AG10803 (cell line): ENCODE data around the gene HBA1.
"Not testable (repeated sequence)": the region's sequence is repeated elsewhere in the genome, so short reads cannot be mapped to it uniquely, and the experiment has no call there.

Source experiments
- DNase-seq: peaks from one replicate; pipeline ENCODE4 v3.0.0; 2010; ENCODE audit warnings: low read depth
- H3K4me3 ChIP-seq: 2 replicates; pipeline ENCODE4 v1.5.1; 2011; ENCODE audit warnings: mild to moderate bottlenecking, low read length, control low read depth
- TF ChIP-seq, protein P1 (sequence below): conservative IDR thresholded peaks from 2 replicates; pipeline ENCODE4 v1.5.1; 2011; ENCODE audit warnings: mild to moderate bottlenecking, low read length, control low read depth, inconsistent platforms

HBA1 gene

DNA sequence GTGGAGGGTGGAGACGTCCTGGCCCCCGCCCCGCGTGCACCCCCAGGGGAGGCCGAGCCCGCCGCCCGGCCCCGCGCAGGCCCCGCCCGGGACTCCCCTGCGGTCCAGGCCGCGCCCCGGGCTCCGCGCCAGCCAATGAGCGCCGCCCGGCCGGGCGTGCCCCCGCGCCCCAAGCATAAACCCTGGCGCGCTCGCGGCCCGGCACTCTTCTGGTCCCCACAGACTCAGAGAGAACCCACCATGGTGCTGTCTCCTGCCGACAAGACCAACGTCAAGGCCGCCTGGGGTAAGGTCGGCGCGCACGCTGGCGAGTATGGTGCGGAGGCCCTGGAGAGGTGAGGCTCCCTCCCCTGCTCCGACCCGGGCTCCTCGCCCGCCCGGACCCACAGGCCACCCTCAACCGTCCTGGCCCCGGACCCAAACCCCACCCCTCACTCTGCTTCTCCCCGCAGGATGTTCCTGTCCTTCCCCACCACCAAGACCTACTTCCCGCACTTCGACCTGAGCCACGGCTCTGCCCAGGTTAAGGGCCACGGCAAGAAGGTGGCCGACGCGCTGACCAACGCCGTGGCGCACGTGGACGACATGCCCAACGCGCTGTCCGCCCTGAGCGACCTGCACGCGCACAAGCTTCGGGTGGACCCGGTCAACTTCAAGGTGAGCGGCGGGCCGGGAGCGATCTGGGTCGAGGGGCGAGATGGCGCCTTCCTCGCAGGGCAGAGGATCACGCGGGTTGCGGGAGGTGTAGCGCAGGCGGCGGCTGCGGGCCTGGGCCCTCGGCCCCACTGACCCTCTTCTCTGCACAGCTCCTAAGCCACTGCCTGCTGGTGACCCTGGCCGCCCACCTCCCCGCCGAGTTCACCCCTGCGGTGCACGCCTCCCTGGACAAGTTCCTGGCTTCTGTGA is at the start of gene HBA1:
Gene HBA1, plus strand, starts transcription at position 204 of the 906 bp plus-strand sequence. Its CDS starts 37 bp downstream, at position 241.
- DNase-seq, H3K4me3 ChIP-seq: not testable (repeated sequence)

DNA sequence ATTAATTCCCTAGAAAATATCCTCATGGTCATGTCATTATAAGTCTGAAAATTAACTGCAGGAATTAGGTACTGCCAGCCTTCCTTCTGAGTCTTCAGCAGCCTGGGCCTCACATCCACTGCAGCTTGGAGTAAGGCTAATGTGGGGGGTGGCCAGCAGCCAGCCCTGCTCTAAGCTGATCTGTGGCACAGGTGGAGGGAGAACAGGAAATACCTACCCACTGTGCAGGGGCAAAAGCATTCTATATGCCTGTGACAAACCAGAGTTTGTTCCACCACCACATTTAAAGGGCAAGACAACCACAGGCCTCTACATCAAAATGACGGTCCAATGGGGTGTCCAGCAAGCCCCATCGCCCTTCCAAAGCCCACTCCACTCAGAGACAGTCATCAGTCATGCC is 47.4 kb upstream of the HBA1 start:
- TF ChIP-seq, protein P1, sequence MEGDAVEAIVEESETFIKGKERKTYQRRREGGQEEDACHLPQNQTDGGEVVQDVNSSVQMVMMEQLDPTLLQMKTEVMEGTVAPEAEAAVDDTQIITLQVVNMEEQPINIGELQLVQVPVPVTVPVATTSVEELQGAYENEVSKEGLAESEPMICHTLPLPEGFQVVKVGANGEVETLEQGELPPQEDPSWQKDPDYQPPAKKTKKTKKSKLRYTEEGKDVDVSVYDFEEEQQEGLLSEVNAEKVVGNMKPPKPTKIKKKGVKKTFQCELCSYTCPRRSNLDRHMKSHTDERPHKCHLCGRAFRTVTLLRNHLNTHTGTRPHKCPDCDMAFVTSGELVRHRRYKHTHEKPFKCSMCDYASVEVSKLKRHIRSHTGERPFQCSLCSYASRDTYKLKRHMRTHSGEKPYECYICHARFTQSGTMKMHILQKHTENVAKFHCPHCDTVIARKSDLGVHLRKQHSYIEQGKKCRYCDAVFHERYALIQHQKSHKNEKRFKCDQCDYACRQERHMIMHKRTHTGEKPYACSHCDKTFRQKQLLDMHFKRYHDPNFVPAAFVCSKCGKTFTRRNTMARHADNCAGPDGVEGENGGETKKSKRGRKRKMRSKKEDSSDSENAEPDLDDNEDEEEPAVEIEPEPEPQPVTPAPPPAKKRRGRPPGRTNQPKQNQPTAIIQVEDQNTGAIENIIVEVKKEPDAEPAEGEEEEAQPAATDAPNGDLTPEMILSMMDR, result no peak
- H3K4me3 ChIP-seq, result no peak overlapping the region
- no peak for DNase-seq

DNA sequence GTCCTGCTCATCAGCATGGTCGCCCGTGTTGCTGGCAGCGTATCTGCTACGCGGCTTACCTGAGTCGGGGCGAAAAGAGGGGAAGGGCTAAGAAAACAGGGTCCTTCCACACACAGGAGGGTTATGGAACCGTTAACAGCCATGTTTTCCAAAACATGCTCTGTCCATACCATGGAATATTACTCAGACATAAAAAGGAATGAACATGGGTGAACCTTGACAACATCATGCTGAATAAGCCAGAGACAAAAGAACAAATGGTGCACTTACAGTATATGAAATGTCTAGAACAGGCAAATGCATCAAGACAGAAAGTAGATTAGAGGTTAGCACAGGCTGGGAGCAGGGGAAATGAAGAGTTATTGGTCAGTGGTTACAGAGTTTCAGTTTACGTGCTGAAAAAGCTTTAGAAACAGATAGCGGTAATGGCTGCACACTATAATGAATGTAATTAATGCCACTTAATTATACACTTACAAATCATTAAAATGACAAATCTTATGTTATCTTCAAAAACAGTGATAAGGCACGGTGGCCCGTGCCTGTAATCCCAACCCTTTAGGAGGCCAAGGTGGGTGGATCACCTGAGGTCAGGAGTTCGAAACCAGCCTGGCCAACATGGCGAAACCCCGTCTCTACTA is 45.8 kb upstream of the HBA1 start:
- TF ChIP-seq, protein P1, result no peak
- no peak for DNase-seq
- H3K4me3 ChIP-seq, result no peak overlapping the region

DNA sequence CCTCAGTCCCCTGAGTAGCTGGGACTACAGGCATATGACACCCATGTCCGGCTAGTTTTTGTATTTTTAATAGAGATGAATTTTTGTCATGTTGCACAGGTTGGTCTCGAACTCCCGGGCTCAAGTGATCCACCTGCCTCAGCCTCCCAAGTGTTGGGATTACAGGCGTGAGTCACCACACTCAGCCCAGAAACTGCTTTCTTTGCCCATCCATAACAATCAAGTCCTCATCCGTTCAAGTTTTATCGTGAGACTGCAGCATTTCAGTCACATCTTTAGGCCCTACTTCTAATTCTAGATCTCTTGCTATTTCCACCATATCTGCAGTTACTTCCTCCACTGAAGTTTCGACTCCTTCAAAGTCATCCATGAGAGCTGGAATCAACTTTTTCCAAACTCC is 44.4 kb upstream of the HBA1 start:
- TF ChIP-seq, protein P1, result no peak
- H3K4me3 ChIP-seq, result no peak overlapping the region
- DNase-seq, result no peak

DNA sequence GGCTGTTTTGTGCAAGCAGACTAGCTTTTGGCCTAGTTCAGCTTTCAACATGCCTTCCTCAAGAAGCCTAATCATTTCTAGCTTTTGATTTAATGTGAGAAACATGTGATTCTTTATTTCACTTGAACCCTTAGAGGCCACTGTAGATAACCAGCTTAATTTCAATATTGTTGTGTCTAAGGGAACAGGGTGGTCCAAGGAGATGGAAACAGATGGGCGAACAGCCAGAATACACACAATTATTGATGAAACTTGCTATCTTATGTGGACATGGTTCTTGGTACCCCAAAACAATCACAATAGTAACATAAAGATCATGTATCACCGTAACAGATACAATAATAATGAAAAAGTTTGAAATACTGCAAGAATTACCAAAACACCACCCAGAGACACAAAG is 42.8 kb upstream of the HBA1 start:
- TF ChIP-seq, protein P1, result no peak
- H3K4me3 ChIP-seq, result no peak overlapping the region
- DNase-seq, result no peak

DNA sequence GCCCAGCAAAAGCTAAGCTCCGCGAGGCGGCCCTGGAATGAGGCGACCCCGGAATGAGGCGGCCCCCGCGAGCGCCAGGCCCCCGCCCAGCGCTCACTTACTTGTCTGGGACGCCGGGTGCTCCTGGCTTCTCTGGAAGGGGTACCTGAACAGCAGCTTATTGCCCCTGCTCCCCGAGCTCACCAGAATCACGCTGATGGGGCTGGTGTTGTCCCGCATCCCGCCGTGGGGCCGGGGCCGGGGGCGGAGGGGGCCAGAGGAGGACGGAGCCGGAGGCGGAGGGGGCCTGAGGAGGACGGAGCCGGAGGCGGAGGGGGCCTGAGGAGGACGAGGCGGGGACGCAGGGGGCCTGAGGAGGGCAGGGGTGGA is 38.4 kb upstream of the HBA1 start:
- TF ChIP-seq, protein P1, result no peak
- DNase-seq, result peak; percentile 8
- peak overlapping the region; percentile 72 for H3K4me3 ChIP-seq

DNA sequence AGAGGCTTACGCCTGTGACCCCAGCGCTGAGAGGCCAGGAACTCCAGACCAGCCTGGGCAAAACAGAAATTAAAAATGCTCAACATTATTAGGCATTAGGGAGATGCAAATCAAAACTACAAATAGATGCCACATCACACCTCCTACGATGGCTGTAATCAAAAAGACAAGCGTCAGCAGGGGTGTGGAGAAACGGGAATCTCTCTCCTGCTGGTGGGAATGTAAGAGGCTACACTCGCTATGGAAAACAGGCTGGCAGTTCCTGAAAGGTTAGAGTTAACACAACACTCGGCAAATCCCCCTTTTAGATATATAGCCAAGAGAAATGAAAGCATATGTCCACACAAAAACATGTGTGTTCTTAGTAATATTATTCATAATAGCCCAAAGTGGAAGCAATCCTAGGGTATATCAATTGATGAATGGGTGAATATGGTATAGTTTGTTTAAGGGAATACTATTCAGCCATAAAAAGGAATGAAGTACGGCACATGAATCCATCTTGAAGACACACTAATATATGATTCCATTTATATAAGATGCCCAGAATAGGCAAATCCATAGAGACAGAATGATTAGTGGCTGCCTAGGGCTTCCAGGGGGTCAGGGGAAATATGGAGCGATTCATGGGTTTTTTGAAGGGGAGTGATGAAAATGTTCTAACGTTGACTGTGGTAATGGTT is 36.2 kb upstream of the HBA1 start:
- no peak for DNase-seq
- TF ChIP-seq, protein P1, result no peak
- no peak overlapping the region for H3K4me3 ChIP-seq
